Measurements from ENCODE around the gene BHLHE41.
A peak's percentile ranks its signal among the peaks of the same experiment; 100 is the strongest.

BHLHE41 gene

GRCh38 chr12:26113853-26114719 is 10.8 kb downstream of the BHLHE41 start:
- peak; percentile 97 for FAIRE-seq

- FAIRE-seq = no peak
These were observed 11.6 kb downstream of the BHLHE41 start for GRCh38 chr12:26113181-26113654.

DNA sequence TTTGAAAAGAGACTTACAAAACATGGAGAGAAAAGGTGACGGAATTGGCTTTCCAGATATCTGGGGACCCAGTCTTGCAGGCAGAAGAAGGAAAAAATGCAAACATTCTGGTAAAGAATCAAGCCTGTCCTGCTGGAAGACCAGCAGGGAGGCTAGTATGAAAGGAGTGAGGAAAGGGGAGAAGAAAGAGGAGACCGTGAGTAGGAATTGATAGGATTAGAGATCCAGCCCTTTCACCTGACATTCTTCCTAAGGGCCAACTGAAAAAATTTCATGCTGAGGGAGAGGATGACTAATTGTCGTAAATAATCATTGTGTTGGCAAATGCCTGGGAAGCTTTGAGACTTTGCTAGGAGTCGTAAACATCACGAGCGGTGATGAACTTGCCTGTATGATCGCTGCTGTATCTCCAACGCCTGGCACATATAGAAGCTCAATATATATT is 12.1 kb downstream of the BHLHE41 start:
- FAIRE-seq = peak; percentile 99

DNA sequence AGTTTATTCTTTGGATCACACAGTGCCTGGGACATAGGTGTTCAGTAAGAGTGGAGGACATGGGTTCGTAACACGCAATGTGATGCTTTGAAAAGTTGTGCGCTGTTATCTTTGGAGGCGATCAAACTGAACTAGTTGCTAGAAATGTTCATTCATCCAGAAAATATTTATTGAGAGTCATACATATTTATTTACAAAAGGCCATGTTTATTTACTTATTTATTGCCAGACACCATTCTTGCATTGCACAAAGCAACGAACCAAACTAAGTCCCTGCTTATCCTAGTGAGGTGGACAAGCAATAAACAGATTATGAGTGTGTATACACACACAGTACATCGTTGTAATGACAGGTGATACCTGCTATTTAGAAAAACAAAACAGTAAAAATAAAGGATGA is 12.6 kb downstream of the BHLHE41 start:
- no peak for FAIRE-seq

- no peak for FAIRE-seq
These were observed 15.4 kb downstream of the BHLHE41 start for GRCh38 chr12:26109343-26109881.

DNA sequence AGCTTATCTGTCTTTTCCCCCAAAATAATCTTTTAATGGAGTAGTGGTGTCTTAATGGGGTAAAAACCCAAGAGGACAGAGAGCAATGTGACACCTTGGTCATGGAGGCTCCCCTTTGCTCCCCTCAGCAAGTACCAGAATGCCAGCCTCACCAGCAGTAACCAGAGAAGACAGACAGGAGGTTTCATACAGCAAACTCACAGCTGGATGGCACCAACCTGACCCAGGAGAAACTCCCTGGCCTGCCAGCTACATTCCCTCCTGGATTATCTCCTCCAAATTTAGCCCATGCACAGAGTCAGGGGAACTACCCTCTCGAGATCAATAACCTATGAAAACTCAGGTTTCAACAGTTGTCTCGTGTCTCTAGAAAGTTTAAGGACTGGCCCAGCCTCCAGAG is 15.9 kb downstream of the BHLHE41 start:
- no peak for FAIRE-seq

DNA sequence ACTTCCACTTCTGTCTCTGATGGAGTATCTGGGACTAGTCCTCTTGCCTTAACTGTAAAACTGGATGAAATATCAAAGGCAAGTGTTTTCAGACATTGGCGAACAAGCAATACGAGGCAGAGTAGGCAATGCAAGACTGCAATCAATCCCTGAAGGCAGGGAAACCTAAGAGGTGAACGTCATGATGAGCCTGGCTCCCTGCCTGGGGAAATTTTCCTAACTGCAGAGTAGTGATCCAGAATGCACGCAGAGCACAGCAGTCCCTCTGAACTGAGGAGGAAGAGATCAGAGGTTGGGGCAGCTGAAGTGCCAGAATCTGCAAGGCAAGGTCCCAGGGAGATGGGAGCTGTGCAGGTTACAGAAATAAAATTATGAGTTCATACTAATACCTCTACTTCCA is 18.5 kb downstream of the BHLHE41 start:
- FAIRE-seq = no peak

DNA sequence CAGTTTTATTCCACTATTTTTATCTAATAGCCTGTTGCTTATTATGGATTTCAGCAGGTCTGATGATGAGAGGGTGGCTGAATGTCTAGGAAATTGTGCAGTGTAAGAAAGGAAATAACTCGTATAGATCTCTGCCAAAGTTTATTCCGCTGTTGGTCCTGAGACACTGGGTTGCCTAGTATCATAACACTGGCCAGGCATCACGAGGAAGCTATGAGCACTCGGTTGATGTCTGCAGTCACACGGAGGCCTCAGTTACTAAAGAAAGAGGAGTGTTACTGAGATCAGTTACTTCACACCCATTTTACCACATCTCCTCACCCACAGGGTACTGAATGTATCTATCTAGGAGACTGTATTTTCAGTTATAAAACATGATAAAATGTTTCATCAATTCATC is 21.9 kb downstream of the BHLHE41 start:
- FAIRE-seq = no peak

GRCh38 chr12:26101763-26102162 is 23.1 kb downstream of the BHLHE41 start:
- FAIRE-seq = no peak

- FAIRE-seq = no peak
These were observed 23.5 kb downstream of the BHLHE41 start for GRCh38 chr12:26101350-26101734.

DNA sequence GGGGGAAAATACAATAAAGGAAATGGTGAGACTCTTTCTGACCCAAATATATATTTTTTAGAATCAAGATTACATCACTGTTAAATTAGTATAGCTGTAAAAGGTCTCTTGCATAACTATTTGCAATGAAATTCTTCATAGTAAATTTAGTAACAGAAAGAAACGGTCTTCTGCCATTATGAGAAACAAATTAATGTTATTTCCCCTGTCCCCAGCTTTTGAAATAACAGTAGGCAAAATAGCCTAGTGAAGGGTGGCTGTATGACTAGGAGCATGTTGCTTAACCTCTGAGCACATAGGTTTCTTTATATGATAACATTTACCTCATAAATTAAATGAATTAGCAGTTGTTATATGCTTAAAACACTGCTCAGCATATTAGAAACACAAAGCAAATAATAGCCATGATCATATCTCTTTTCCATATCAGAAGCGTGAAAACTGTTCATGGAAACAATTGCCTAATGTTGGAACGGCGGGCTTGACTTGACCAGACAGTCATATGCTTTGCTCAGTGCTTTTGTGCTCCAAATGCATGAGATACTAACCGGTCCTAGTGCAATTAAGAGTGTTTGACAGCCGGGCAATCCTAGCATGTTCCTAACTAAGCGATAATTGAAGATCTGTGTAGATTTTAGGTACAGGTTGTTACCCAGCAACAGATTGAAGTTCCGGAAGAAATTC is 24.0 kb downstream of the BHLHE41 start:
- FAIRE-seq = no peak

DNA sequence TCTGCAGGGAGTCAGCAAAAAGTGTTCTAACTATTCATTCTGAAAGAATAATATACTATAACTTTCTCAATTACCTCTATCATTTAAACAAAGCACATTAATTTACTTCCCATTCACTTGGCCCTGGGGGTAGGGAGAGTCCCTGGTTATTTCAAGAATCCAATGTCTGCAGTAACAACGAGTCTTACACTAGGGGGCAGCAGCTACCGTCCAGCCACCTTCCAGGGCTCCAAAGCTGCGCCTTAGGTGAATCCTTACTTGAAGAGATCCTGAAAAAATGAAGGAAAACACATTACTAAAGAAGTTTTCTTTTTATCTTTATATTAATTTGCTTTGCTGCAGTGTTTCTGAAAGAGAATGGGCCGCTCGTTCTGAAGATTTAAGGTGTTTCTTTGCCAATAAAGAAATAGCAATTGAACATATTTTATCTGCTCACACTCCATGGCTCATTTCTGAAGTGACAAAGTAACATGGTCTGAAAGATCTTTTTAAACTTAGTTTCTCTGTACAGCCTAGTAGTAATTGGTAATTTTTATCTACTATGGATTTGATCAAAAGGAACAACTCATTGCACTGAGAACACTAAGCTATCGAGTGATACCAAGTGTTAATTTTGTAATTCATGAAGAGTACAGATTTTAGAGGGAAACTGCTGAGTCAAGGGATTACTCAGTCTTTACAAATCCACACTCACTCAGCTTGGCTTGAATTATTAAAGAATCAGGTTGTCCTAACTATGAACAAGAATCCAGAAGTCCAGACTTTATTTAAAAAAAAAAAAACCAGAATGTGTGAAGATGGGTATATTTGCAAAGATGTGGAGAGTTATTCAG is 27.6 kb downstream of the BHLHE41 start:
- peak; percentile 98 for FAIRE-seq

GRCh38 chr12:26096036-26096435 is 28.8 kb downstream of the BHLHE41 start:
- no peak for FAIRE-seq

DNA sequence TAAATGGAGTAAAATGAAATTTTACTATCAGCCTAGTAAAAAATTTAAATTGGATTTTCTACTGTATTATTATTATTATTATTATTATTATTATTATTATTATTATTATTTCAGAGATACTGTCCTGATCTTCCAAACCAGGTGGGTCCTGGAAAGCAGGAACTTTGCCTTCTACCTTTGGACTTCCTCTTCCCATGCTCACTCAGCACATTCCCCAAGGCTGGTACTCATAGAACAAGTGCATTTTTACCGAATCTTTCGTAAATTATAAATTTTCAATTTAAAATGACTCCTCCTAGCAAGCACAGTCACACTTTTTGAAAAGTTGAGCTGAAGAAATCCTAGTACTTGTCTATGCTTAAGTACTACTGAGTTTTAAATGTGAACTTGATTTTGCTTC is 29.7 kb downstream of the BHLHE41 start:
- FAIRE-seq = no peak

- no peak for FAIRE-seq
These were observed 32.3 kb downstream of the BHLHE41 start for GRCh38 chr12:26092346-26093105.

DNA sequence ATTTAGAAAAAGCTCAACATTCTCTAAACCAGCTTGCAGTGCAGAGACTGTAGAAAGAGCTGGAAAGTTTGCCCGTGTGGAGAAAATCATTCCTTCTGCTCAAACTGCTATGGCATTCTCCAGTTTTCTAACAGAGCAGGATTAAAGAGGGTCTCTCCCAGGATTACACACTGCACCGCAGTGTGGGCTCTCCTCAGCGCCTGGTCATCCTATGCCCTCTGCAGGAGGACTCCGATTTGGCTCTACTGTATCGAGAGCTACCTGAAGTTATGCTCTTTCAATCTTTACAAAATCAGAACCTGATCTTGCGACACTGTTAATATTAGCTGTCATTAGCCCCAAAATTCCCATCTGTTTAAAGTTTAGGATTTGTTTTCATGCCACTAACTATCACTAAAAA is 33.0 kb downstream of the BHLHE41 start:
- FAIRE-seq = peak; percentile 50

- peak; percentile 96 for FAIRE-seq
These were observed 33.9 kb downstream of the BHLHE41 start for GRCh38 chr12:26090836-26091510.

DNA sequence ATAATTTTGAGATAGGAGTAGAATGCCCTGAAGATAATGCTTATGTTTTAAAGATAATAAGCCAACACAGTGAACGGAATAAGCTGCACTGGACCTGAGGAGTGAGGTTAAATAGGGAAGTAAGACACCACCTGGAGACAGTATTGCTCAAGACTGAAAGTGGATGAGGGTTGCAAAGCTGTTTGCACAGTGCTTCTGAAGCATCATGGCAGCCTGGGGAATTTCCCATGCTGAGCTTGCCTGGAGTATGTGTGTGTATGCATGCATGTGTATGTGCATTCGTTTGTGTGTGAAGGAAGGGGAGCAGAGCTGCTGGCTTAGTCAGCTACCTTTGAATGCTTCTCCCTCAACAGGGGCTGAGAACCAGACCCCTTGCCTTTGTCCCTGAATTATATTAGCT is 35.8 kb downstream of the BHLHE41 start:
- FAIRE-seq = no peak

GRCh38 chr12:26086936-26087335 is 37.9 kb downstream of the BHLHE41 start:
- FAIRE-seq = no peak

DNA sequence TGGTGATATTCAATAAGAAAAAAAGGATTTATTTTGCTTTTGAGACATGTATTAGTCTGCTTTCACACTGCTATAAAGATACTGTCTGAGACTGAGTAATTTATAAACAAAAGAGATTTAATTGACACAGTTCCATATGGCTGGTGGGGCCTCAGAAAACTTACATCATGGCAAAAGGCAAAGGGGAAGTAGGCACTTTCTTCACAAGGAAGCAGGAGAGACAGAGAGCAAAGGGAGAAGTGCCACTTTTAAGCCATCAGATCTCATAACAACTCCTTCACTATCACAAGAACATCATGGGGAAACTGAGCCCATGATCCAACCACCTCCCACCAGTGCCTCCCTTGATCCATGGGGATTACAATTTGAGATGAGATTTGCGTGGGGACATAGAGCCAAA is 43.9 kb downstream of the BHLHE41 start:
- FAIRE-seq = no peak

DNA sequence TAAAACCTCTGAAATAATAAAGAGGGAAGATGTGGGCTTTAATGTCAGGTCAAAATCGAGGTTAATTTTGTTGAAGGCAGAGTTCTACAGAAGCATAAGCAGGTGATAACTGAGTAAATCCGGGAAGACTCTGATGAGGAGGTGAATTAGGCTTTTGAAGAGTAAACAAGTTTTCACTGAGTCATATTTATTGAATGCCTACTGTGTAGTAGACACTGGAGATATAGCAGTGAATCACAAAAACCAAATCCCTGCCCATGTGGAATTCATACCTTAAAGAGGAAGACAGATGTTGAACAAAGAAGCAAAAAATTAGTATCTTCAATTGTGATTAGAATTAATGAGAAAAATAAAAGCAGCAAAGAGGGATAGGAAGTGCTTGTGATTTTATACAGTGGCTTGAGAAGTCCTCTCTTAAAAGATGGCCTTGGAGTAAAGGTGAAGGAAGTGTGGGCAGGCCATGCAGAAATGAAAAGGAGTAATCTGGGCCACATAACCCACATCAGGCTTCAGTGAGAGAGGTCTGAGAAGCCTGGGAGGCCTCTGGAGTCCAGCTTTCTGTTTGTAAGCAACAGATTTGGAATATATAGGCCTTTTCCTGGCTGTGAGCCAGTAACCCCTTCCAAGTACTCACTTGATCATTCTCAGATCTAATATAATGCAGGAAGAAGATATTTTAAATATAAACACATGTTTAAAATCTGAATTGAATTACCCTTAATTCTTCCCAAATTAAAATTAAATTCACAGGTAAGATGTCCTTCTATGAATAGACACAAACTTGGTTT is 46.7 kb downstream of the BHLHE41 start:
- FAIRE-seq = no peak

Data from G401.6 (cell line).